Calu3 (cell line): ENCODE measurements around the gene FOXO4. TPM values are rescaled to one million over a fixed set of nuclear protein-coding genes. Genes with fewer than 3 reads are reported as not detected.

ENCODE experiments used
- BruUV-seq: library from RNA; stranded (reverse); fragments of 400-500 nt; replicated peaks from 2 replicates; lab custom pipeline; 2021; lab: Mats Ljungman, UMichigan
- CTCF ChIA-PET: fragments of 300-600 bp; sonication (Branson Sonifier 250); formaldehyde crosslinking; loops from one replicate; lab custom pipeline; 2022; ENCODE audit warnings: antibody characterized with exemption; lab: Charles Lee
- DNase-seq: peaks from one replicate; pipeline ENCODE4 v3.0.0; 2022
- H3K27ac Mint-ChIP-seq: one replicate; pipeline ENCODE4 v1.8.0; 2022; ENCODE audit warnings: mixed read lengths; ENCODE audit not compliant: unreplicated experiment
- H3K27me3 Mint-ChIP-seq: one replicate; pipeline ENCODE4 v1.8.0; 2022; ENCODE audit warnings: mixed read lengths; ENCODE audit not compliant: unreplicated experiment
- H3K36me3 Mint-ChIP-seq: one replicate; pipeline ENCODE4 v1.8.0; 2022; ENCODE audit warnings: mild to moderate bottlenecking, moderate library complexity, mixed read lengths; ENCODE audit not compliant: insufficient read depth, unreplicated experiment
- H3K4me1 Mint-ChIP-seq: one replicate; pipeline ENCODE4 v1.8.0; 2022; ENCODE audit warnings: mild to moderate bottlenecking, low read depth, mixed read lengths; ENCODE audit not compliant: unreplicated experiment
- H3K4me3 Mint-ChIP-seq: one replicate; pipeline ENCODE4 v1.8.0; 2022; ENCODE audit warnings: mild to moderate bottlenecking, low read depth, moderate library complexity, mixed read lengths; ENCODE audit not compliant: unreplicated experiment
- H3K9me3 Mint-ChIP-seq: one replicate; pipeline ENCODE4 v1.8.0; 2022; ENCODE audit warnings: low read depth, mixed read lengths; ENCODE audit not compliant: unreplicated experiment
- CTCF ChIP-seq: fragments of 200-600 bp; IDR thresholded peaks from one replicate; pipeline ENCODE4 v1.8.0; 2022; ENCODE audit warnings: antibody characterized with exemption; ENCODE audit not compliant: unreplicated experiment
- intact Hi-C: fragments of 100-400 bp; cut with micrococcal nuclease; formaldehyde crosslinking; loops from one replicate; pipeline ENCODE4 v1.10.0; 2022; ENCODE audit not compliant: unreplicated experiment
- total RNA-seq: library from RNA; stranded (reverse); gene quantifications from 2 replicates; pipeline ENCODE4 v1.2.3, GENCODE V29; 2022

The FOXO4 gene
- total RNA-seq, 1 experiment from 2014 or later: 9.8 TPM

DNA sequence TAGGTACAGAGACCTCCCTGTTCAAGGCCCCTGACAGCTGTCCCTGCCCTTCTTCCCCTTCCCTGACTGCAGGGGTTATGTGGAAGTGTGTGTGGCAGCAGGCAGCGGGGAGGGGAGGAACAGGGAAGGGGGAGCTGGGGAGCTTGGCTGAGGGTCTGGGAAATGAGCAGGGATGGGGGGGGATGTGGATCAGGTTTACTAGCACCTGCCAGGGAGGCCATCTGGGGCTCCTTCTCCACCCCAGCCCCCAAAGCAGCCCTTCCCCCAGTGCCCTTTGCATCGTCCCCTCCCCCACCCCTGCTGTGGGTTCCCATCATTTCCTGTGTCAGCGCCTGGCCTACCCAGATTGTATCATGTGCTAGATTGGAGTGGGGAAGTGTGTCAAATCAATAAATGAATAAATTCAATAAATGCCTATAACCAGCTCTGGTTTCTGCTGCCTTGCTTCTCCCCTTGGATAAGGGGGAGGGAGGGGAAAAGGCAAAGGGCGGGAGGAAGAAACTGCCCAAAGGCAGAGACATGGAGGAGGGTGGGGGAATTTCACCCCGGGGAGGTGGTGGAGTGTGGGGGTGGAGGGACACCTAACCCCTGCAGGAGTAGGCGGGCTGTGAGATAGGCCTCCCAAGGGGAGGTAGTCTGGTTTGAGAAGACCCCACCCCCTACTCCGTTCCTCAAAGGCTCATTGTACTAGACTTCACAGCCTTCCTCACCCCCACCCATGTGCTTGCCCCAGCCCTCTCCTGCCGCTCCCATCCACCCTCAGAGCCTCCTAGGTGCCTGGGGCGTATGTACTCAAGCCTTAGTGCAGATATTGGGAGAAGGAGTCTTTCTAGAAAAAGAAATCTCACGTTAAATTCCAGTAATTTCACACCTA is 7.7 kb downstream of the FOXO4 start:
- peak; percentile 8 for DNase-seq
- no TSS peak for BruUV-seq
- Mint-ChIP-seq H3K27me3 (no peaks in the 10 kb centered on the region), H3K27ac (no peak overlapping the region), H3K36me3 (no peaks in the 10 kb centered on the region), H3K4me3 (no peak overlapping the region), H3K9me3 (no peaks in the 10 kb centered on the region), H3K4me1 (peaks cover 12% of the 10 kb centered on the region)
- CTCF ChIA-PET: no interaction called here
- no peak for TF ChIP-seq CTCF
- intact Hi-C loops: no loop called here

DNA sequence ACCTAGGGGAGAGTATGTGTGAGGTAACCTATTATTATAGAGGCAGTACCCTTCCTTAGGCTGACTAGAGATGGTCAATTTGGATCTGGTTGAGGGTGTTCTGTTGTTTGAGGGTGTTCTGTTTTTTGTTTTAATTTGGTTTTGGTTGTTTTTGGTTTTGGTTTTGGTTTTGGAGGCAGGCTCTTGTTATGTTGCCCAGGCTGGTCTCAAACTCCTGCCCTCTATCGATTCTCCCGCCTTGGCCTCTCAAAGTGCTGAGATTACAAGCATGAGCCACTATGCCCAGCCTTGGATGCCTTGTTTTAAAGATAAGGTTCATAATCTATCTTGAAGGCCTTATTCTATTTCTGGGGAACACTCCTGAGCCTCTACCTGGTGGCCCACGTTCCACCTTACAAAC is 10.0 kb downstream of the FOXO4 start:
- Mint-ChIP-seq H3K9me3 (no peaks in the 10 kb centered on the region), H3K27ac (no peak overlapping the region), H3K4me1 (peaks cover 12% of the 10 kb centered on the region), H3K36me3 (no peaks in the 10 kb centered on the region), H3K27me3 (no peaks in the 10 kb centered on the region), H3K4me3 (no peak overlapping the region)
- DNase-seq: no peak
- CTCF ChIA-PET: no interaction called here
- intact Hi-C loops: no loop called here
- no peak for TF ChIP-seq CTCF
- no TSS peak for BruUV-seq

- intact Hi-C loops: no loop called here
- peaks cover 12% of the 10 kb centered on the region for H3K4me1 Mint-ChIP-seq
- CTCF ChIA-PET: no interaction called here
- H3K36me3 Mint-ChIP-seq: no peaks in the 10 kb centered on the region
- H3K4me3 Mint-ChIP-seq: no peak within 1 kb of the TSS
- no peaks in the 10 kb centered on the region for H3K9me3 Mint-ChIP-seq
- no peak for TF ChIP-seq CTCF
- H3K27ac Mint-ChIP-seq: no peak within 1 kb of the TSS
- no peaks in the 10 kb centered on the region for H3K27me3 Mint-ChIP-seq
- no TSS peak for BruUV-seq
- no peak for DNase-seq
Measured at GRCh38 chrX:71106427-71106826, 10.8 kb downstream of the FOXO4 start, which contains the start of gene CXorf65. Gene CXorf65 (minus strand): TSS chrX:71106740. CDS start chrX:71106556, 184 bp downstream.

DNA sequence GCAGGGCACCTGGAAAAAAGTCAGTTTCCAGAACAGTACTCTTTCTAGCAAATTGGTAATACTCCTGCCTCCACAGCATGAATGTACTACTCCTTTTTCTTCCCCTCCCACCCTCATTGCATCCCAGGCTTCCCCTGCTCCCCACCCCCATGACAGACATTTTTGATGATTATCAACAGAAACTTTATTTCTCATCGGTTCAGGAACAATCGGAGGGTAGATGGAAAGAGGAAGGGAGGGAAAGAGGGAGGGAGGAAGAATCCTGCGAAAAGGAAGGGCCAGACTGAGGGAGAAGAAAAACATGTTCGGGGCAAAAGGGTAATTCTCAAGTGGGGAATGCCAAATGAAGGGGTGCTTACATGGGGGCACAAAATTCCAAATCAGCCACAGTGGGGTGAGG is 11.6 kb downstream of the FOXO4 start:
- no TSS peak for BruUV-seq
- DNase-seq: no peak

More for the DNA sequence above, 11.6 kb downstream of the FOXO4 start:
- Mint-ChIP-seq H3K36me3 (no peaks in the 10 kb centered on the region), H3K27me3 (no peaks in the 10 kb centered on the region), H3K4me1 (peaks cover 20% of the 10 kb centered on the region), H3K27ac (no peak overlapping the region), H3K9me3 (no peaks in the 10 kb centered on the region), H3K4me3 (no peak overlapping the region)
- TF ChIP-seq CTCF: no peak
- CTCF ChIA-PET: no interaction called here
- intact Hi-C loops: no loop called here
